Measurements from ENCODE around the gene PFDN2. TPM values are rescaled to one million over a fixed set of nuclear protein-coding genes. Genes with fewer than 3 reads are reported as not detected.

PFDN2 gene
- polyA plus RNA-seq, 5 donors, result 51.4 to 67.6 (median 53.5) TPM

- DNase-seq, result no peak
These were observed 6.3 kb downstream of the PFDN2 start for GRCh38 chr1:161111527-161111926.

- no peak for DNase-seq
These were observed 6.7 kb downstream of the PFDN2 start for GRCh38 chr1:161111117-161111516.

DNA sequence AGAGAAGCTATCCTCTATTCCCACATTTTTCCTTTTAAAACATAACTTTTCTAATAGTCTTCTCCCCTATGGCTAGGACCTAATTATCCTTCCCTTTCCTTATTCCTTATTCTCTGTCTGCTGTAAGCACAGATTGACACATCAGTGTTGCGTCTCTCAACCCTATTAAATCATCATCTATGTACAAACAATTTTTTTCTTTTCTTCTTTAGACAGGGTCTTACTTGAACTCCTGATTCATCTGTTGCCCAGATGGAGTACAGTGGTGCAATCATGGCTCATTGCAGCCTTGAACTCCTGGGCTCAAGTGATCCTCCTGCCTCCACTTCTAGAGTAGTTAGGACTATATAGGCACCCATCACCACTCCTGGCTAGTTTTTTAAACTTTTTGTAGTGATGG, 11.4 kb downstream of the PFDN2 start:
- no peak for DNase-seq

DNA sequence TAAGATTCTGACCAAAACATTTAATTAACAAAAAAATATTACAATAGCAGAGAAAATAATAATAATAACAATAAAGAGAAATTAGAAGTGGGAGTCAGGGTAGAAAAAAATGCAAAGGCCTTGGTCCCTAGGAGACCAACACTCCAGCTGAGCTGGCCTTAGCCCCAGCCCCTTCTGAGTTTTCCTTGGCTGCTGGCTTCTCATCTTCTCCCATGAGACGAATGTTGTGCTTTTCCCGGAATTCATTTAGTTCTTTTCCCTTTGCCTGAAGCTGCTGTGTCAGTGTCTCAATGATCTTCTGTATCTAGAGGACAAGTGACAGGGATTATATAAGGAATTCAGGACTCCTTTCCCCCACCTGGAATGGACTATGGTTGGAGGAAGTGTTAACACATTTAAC, 17.3 kb downstream of the PFDN2 start:
- DNase-seq, result no peak

GRCh38 chr1:161099090-161099802, 18.6 kb downstream of the PFDN2 start:
- DNase-seq, result no peak

- DNase-seq, result peak; percentile 68 to 75
These were observed 19.4 kb downstream of the PFDN2 start, which contains the start of gene KLHDC9 for GRCh38 chr1:161098210-161099068. Gene KLHDC9 (plus strand): TSS chr1:161098361. CDS start chr1:161098536, 175 bp downstream.

- DNase-seq, result peak in 1 of 2 donors; percentile 67
These were observed 21.3 kb downstream of the PFDN2 start for GRCh38 chr1:161096530-161096929.

DNA sequence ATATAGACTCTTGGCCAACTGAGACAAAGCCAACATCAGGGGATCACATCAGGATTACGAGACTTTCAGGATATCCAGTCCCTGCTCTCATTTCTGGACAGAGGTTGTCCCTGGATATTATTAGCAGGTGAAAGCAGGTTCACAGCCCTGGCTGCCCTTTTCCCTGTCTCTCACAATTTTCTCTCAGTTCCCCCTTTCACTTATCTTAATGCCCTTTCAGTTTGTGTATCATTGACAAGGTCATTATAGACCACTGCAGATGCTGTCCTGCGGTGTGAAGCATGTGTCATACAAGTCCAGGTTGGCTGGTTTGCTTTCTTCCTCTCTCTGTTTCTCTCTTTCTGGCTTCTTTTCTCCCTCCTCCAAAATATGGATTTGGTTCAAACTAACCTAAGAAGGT, 21.8 kb downstream of the PFDN2 start:
- no peak for DNase-seq

GRCh38 chr1:161095230-161095629, 22.6 kb downstream of the PFDN2 start:
- no peak for DNase-seq

GRCh38 chr1:161094481-161094880, 23.4 kb downstream of the PFDN2 start:
- DNase-seq, result no peak

- no peak for DNase-seq
These were observed 25.2 kb downstream of the PFDN2 start for GRCh38 chr1:161092621-161093028.

DNA sequence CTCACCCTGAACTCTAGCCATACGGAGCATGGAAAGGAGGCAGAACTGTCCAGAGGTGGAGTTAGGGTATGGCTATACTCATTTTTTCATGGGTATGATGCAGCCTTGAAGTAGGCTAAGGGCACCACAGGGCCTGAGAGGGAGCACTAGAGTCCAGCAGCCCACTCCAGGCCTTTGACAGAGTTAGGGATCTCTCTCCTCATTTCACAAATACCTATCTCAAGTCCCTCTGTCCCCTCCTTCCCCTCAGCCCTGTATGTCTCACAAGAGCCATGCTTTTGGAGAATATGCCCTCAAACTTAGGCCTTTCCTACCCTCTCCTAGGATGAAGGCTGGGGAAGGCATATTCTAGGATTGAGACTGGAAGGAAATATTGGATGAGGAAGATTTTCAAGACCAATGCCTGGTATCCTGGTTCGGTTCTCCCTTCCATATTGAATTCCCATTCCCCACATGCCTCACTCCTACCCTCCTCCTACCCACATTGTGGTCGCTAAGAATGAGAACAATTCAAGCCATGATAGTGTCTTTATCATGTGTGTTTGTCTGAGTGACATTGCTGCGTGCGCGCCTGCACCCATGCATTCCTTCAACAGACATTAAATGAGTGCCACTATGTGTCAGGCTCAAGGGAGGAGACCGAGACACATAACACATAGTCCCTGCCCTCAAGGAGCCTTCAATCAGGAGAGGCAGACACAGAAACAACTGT, 25.9 kb downstream of the PFDN2 start:
- DNase-seq, result no peak

DNA sequence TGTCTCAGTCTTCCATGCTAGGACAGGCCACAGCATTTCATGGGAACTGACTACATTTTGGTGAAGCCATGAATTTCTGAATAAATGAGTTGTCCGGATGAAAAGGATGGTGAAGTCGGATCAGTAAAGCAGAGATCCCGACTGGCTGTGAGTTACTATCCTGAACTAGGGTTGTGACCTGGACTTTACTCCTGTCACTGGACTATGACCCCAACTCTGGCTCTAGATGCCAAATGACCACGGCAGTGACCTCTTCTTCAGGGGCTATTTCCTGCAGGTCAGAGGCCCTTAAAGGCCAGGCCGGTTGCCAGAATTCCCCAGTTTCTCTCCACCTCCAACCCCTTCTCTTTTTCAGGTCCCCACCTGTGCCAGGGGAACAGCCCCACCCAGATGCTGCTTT, 26.7 kb downstream of the PFDN2 start:
- DNase-seq, result no peak

DNA sequence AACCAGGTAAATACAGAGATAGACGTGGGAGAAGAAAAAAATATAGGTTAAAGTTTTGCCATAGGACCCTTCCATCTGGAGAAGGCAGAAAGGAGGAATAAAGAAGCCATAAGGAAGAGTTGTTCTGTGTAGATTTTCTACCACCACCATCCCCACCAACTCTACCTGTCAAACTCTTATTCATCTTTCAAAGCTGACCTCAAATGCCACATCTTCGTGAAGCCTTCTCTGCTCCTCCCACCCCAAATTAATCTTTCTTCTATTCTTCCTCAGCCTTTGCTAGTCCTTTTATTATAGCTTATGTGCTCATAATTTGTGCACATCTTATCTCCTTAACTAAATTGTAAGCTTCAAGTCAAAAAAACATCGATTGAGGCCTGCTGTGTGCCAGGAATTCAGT, 27.2 kb downstream of the PFDN2 start:
- DNase-seq, result no peak

DNA sequence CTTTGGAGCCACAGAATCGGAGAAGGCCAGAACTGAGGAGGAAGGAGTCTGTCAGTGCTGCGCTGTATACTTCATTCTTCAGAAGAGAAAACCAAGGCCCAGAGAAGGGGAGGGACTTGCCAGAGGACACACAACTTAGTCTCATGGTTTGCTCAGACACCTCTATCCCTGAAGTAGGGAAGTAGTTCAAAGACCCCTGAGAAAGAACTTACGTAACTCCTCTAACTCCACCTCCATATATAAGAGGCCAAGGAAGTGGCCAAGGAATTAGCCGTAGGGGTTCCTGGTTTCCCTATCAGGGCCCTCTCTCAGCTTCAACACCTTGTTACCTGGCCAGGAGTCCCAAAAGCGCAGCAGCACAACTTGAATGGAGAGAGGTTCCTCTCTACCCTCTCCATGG, 27.9 kb downstream of the PFDN2 start:
- DNase-seq, result no peak

DNA sequence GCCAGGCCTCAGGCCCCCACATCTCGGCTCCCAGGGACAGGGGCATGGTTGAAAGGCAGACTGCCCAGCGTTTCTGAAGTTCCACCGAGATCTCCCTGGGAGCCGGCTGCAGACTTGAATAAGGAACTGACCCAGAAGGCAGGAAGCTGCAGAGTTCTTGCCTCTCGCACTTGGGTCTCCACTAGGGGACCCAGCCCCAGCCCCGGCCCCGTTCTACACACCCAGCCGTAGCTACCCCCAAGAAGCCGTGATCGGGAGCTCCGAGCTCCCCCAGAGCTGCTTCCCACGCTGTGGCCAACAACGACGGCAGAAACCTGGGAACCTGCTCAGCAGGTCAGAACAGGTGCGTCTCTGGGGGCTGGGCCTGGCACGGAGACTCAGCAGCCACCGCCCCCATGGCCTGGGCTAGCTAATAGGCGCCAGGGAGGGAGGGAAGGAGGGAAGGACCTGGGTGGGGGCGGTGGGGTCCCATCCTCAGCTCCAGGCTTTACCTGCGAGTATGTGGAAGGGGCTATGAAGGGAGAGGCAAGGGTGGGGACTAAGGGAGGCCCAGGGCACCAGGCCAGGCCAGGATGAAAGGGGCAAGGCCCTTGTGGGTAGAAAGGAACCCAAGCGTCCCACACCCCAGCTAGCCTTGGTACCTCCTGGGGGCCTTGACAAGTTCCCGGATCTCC, 28.4 kb downstream of the PFDN2 start, which contains the start of gene NECTIN4:
TSS of gene NECTIN4 (minus strand) at position 308 of the 674 bp plus-strand sequence. CDS start at position 46, 262 bp downstream.
- DNase-seq, result peak; percentile 58 to 63

GRCh38 chr1:161088587-161089110, 29.2 kb downstream of the PFDN2 start:
- DNase-seq, result no peak

GRCh38 chr1:161086457-161086856, 31.4 kb downstream of the PFDN2 start:
- no peak for DNase-seq

DNA sequence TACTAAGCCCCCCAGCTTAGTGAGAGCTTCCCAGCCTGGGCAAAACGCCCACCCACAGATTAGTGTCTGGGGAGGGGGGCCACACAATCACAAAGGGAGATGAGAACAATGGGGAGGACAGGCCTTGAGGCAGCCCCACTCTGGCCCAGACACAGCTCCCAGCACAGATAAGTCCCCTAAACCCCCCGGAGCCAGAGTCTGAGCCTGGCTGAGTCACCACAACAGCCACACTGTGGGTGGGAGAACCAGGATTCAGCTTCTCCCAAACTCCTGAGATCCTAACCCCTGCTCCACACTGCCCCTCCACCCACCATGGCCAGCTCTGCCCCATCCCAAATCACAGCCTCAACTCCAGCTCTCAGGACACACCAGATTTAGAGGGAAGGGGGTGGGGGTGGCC, 32.7 kb downstream of the PFDN2 start:
- DNase-seq, result no peak

GRCh38 chr1:161084597-161084988, 33.2 kb downstream of the PFDN2 start:
- DNase-seq, result no peak

Measured in right lung (tissue), 5 donors.